Measurements from ENCODE around the gene MRPS5. TPM values are rescaled to one million over a fixed set of nuclear protein-coding genes. Genes with fewer than 3 reads are reported as not detected.
A peak's percentile ranks its signal among the peaks of the same experiment; 100 is the strongest.

The MRPS5 gene
- total RNA-seq, 6 experiments from 2014 or later, result 36.1 to 52.1 (median 47.9) TPM

GRCh38 chr2:95143838-95144237 lies 22.2 kb upstream of the MRPS5 start:
- no peaks in the 10 kb centered on the region for H3K36me3 ChIP-seq
- peaks cover 0 to 33% (median 12%) of the 10 kb centered on the region in 4 donors for H3K9me3 ChIP-seq
- H3K4me1 ChIP-seq, result no peaks in the 10 kb centered on the region
- no peak for ATAC-seq
- TF ChIP-seq CTCF (IDR thresholded peaks at IDR 0.05), result no peak
- H3K27me3 ChIP-seq, result no peaks in the 10 kb centered on the region
- H3K4me3 ChIP-seq, result no peak overlapping the region
- intact Hi-C loops (cut with DNase I), result no loop called here
- no peak for DNase-seq
- no peak overlapping the region for H3K27ac ChIP-seq
- WGBS (ENCODE audit: insufficient coverage, low coverage, low lambda C conversion rate, missing lambda C conversion rate), result 100% methylated on average over 2 of the region's 2 CpGs

- H3K4me1 ChIP-seq, result no peaks in the 10 kb centered on the region
- DNase-seq (no peak), ATAC-seq (no peak)
- H3K27me3 ChIP-seq, result no peaks in the 10 kb centered on the region
- TF ChIP-seq CTCF (IDR thresholded peaks at IDR 0.05) (no peak), POLR2A (IDR thresholded peaks at IDR 0.05) (no peak)
- H3K27ac ChIP-seq, result no peak overlapping the region
- no peak overlapping the region for H3K4me3 ChIP-seq
- intact Hi-C loops (cut with DNase I), result no loop called here
- no peaks in the 10 kb centered on the region for H3K36me3 ChIP-seq
- 67% methylated on average over 1 of the region's 1 CpG for WGBS (ENCODE audit: insufficient coverage, low coverage, low lambda C conversion rate, missing lambda C conversion rate)
- peaks cover 0 to 15% (median 0%) of the 10 kb centered on the region in 4 donors for H3K9me3 ChIP-seq
These were observed 17.1 kb upstream of the MRPS5 start for GRCh38 chr2:95138702-95139101.

GRCh38 chr2:95122197-95122551 lies 566 bp upstream of the MRPS5 start:
- 32% methylated on average over 3 of the region's 5 CpGs for WGBS (ENCODE audit: insufficient coverage, low coverage, low lambda C conversion rate, missing lambda C conversion rate)
- Histone ChIP-seq H3K4me3 (peak overlapping the region; percentile 95 to 98 (median 98)), H3K36me3 (no peaks in the 10 kb centered on the region), H3K4me1 (peaks cover 0 to 25% (median 5%) of the 10 kb centered on the region in 4 donors), H3K27ac (peak overlapping the region in 2 of 3 donors; percentile 95 to 98), H3K27me3 (no peaks in the 10 kb centered on the region), H3K9me3 (no peaks in the 10 kb centered on the region)
- ATAC-seq (no peak), DNase-seq (no peak)
- intact Hi-C loops (cut with DNase I), result no loop called here
- TF ChIP-seq POLR2A (IDR thresholded peaks at IDR 0.05), result no peak
- TF ChIP-seq CTCF (IDR thresholded peaks at IDR 0.05), result no peak

- ATAC-seq, result peak; percentile 59 to 77 (median 64)
- WGBS (ENCODE audit: insufficient coverage, low coverage, low lambda C conversion rate, missing lambda C conversion rate), result 1% methylated on average over 11 of the region's 11 CpGs
These were observed 558 bp downstream of the MRPS5 start for GRCh38 chr2:95121093-95121406.

More at GRCh38 chr2:95121093-95121406, 558 bp downstream of the MRPS5 start:
- Histone ChIP-seq H3K4me3 (peak overlapping the region; percentile 95 to 98 (median 98)), H3K36me3 (peaks cover 0 to 2% (median 0%) of the 10 kb centered on the region in 4 donors), H3K27ac (peak overlapping the region; percentile 95 to 98 (median 97)), H3K4me1 (peaks cover 0 to 25% (median 5%) of the 10 kb centered on the region in 4 donors), H3K27me3 (no peaks in the 10 kb centered on the region), H3K9me3 (no peaks in the 10 kb centered on the region)
- DNase-seq, result no peak
- TF ChIP-seq CTCF (IDR thresholded peaks at IDR 0.05) (no peak), POLR2A (IDR thresholded peaks at IDR 0.05) (no peak)
- intact Hi-C loops (cut with DNase I), result no loop called here

Measured in right lobe of liver (tissue), 6 donors.